DOHH2 (cell line): ENCODE data around the gene EPB41L5.

Experiments used
- CTCF ChIP-seq: fragments of 200-600 bp; sonication (generic); IDR thresholded peaks from one replicate; pipeline ENCODE4 v1.5.1; 2014; ENCODE audit warnings: antibody characterized with exemption, mild to moderate bottlenecking, low read depth, low read length; ENCODE audit not compliant: poor library complexity, severe bottlenecking
- EZH2phosphoT487 ChIP-seq: fragments of 200-600 bp; sonication (generic); IDR thresholded peaks from 2 replicates; pipeline ENCODE4 v1.6.1; 2017; ENCODE audit warnings: borderline replicate concordance, mild to moderate bottlenecking, antibody characterized with exemption, low read length, moderate library complexity, mixed read lengths

GRCh38 chr2:120017201-120017600 lies 4.3 kb downstream of the EPB41L5 start:
- no peak for TF ChIP-seq CTCF
- TF ChIP-seq EZH2phosphoT487 = no peak
